Measurements from ENCODE around the gene TRPM2.

TRPM2 gene

DNA sequence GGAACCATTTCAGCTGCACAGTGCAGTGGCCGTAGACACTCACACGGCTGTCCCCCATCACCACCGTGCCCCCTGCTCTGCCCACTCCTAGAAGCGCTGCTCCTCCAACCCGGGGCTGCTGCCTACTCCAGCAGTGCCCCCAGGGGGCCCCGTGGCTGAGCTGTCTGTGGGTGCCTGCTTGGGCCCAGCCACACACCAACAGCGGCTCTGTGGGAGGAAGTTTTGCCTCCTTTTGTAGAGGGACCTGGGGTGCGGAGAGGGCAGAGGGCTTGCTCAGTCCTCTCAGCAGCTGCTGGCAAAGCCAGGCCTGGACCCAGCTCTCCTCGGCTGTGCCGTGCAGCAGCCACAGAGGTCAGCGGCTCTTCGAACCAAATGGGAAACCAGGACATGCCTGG, 90.5 kb downstream of the TRPM2 start:
- no peak for DNase-seq (ENCODE audit: low spot score)

DNA sequence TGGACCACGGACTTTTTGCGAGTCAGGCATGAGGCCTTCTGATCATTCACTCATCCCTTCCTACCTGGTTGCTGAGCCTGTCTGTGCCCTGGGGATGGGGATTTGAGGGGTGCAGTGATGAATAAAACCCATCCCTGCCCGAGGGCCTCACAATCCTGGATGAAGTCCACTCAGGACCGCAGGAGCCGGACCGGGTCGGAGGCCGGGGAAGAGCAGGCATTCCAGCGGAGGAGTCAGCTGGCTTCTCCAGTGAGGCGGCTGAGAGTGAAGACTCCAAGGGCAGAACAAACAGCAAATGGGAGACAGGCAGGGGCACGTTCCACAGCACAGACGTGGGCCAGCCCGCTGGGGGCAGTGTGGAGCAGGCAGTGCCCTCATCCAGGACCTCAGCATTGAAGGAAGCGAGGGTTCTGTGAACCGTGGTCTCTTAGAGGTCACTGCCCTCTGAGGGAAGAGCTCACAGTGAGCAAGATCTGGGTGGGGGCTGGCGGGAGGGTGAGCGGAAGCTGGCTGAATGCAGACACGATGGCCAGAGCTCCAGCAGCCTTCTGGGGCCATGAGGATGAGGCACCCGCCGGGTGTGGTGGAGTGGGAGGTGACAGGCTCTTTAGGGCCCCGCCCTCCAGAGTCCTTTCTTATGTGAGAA, 91.0 kb downstream of the TRPM2 start:
- DNase-seq (ENCODE audit: low spot score) = no peak

DNA sequence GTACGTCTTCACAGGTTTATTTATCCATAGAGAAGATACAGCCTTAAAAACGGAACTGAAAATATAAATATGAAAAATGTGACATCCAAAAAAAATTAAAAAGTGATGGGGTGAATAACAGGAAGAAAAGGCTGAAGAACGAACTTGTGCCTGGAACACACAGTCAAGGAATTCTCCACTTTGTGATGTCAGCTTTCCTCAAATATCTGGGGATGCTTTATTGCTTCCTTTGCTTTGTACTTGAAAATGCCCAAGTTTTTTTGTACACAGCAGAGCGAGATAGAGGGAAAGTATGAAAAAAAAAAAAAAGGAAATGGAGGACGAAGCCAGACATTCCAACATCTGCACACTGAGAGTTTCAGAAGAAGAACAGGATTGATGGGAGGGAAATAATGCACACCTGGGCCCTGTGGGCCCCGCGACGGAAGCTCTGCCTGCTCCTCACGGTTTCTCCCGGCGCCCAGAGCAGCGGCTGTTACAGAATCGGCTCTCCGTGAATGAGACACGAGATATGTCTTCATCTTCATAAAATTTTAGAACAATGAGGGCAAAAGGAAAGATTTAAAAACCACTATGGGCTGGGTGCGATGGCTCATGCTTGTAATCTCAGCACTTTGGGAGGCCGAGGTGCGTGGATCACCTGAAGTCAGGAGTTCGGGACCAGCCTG, 91.9 kb downstream of the TRPM2 start:
- no peak for DNase-seq (ENCODE audit: low spot score)

DNA sequence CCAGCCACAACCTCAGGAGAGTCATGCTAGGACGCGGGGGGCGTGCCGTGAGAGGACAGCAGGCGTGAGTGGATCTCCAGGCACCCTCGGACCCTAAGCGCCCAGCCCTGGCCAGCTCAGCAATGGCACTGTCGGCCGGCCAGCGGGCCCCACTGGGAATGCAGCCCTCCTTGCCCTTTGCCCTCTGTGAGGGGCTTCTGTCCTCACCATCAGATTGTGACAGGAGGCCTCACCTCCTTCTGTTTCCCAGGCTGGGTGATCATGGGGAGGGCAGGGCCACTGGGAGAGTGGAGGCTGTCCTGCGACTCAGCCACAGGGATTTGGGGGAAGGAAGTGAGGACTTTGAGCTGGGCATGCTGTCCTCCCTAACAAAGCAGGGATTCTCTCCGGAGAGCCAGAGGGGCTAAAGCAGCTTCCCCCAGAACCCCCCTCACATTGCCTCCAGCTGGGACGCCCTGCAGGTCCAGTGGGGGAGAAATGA, 95.3 kb downstream of the TRPM2 start:
- DNase-seq (ENCODE audit: low spot score) = no peak

DNA sequence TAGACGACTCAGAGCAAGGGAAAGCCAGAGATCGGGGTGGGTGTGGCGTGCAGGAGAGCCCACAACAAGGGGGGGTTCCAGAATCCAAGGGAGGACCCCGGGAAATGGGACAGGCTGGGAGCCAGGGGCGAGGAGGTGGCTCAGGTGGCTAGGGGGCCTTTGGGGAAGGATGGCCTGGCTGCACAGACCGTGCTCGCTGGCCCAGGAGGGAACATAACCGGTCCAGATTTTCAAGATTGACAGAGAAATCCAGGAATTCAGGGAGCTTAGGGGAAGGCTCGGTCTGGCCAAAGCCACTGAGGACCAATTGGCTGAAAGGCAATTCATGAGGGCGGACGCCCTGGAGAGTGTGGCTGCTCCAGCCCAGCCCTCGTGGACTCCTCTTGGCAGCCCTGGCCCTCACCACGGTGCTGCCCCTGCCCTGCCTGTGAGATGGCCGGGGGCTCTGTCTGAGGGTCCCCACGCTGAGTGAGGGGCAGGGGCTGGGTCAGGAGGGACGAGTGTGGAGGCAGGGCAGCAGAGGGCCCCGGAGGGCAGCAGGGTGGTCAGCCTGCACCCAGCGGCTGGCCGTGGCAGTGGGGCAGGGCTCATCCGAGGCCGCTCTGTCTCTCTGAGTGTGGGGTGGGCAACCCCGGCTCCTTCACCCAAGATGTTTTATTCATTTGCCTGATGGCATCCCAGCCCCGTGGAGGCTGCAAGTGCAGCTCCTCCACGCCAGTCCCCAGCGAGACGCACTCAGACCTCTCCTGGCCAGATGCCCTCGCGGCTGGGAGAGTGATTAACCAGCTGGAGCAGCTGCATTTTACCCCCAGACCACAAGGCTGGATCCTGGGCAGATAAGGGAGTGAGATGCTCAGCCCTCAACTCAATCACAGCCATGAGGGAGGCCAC, 96.3 kb downstream of the TRPM2 start:
- peak; percentile 56 for DNase-seq (ENCODE audit: low spot score)

DNA sequence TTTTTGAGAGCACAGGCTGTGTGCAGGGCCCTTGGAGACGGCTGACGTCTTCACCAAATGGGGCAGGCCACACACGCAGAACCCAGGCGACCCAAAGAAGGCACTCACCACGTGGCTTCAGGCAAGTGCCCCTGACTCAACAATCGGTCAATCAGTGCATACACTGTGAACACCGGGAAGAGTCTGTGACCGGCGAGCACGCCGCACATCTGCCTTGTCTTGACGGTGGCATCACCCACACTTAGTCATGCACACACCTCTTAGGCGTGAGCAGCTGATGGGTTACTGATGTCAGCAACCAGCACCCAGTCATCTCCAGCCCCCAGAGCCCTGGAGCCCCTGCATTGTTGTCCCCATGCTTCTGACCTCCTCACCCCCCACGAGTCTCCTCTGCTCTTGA, 97.0 kb downstream of the TRPM2 start:
- DNase-seq (ENCODE audit: low spot score) = no peak

DNA sequence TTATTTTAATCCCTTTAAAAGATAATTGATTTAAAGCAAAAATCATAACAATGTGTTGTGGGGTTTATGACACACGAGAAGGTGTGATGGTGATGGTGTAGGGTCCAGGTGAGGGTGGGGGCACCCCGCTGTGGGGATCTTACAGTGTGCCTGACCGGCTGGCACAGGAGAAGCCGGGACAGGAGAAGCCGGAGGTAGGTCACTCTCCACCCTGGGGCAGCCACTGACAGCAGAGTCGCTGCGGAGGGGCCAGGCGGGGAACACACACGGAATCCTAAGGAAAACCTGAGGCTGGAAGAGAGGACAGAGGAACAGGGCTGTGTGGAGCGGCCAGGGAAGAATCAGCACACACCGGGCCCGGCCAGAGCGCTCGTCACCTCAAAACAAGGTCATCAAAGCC, 97.6 kb downstream of the TRPM2 start:
- DNase-seq (ENCODE audit: low spot score) = no peak

DNA sequence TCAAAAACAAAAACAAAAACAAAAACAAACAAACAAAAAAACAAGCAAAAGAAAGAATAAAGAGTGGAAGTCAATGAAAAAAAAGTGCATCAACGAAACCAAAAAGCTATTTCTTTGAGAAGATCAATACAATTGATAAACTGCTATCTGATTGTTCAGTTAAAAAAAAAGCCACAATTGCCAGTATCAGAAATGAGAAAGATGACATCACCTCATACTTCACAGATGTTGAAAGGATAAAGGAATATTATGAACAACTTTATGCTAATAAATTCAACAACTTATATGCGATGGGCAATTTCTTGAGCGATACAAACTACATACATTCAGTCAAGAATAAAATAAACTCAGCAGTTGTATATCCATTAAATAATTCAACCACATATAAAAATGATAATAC, 99.7 kb downstream of the TRPM2 start:
- no peak for DNase-seq (ENCODE audit: low spot score)

DNA sequence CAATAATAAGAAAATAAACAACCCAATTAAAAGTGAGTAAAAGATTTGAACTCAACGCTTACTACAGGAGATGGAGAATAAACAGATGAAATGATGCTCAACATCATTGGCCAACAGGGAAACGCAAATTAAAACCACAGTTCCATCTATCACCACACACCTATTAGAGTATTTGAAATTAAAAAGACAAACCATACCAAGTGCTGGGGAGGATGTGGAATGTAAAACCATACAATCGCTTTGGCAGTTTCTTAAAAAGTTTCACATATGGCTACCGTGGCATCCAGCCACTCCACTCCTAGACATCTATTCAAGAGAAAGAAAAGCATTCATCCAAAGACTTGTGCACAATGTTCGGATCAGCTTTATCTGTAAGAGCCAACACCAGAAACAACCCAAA, 100.6 kb downstream of the TRPM2 start:
- no peak for DNase-seq (ENCODE audit: low spot score)

DNA sequence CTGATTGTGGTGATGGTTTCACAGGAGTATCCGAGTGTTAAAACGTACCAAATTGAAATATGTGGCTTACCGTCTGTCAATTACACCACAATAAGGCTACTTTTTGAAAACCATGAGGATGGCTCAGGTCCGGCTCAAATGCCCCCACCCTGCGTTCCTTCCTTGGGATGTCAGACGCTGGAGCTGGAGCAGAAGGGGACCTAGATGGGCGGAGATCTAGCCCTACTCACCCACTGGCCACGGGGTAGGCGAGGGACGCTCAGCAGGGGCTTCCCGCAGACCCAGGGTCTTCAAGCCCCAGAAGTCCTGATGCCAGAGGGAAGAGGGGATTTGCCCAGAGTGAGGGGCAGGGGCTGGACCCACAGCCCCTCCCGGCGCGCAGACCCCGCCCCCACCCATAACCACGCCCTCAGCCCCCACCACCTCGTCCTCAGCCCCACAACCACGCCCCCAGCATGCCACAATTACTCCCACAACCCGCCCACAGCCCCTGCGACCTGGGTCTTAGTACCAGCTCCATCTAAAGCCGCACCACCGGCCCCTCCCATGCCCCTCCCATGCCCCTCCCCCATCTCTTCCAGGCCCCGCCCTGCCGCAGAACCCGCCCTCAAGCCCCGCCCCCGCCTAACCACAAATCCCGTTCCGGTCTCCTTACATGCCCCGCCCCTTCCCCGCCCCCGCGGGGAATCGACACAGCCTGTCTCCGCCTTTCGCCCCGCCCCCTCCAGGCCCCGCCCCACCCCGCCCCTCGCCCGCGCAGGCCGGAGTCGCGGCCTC, 101.5 kb downstream of the TRPM2 start, which contains the start of gene LRRC3:
LRRC3 (plus strand) TSS at position 764 of the 777 bp plus-strand sequence. CDS start 1,135 bp downstream, outside the sequence.
- DNase-seq (ENCODE audit: low spot score) = no peak

DNA sequence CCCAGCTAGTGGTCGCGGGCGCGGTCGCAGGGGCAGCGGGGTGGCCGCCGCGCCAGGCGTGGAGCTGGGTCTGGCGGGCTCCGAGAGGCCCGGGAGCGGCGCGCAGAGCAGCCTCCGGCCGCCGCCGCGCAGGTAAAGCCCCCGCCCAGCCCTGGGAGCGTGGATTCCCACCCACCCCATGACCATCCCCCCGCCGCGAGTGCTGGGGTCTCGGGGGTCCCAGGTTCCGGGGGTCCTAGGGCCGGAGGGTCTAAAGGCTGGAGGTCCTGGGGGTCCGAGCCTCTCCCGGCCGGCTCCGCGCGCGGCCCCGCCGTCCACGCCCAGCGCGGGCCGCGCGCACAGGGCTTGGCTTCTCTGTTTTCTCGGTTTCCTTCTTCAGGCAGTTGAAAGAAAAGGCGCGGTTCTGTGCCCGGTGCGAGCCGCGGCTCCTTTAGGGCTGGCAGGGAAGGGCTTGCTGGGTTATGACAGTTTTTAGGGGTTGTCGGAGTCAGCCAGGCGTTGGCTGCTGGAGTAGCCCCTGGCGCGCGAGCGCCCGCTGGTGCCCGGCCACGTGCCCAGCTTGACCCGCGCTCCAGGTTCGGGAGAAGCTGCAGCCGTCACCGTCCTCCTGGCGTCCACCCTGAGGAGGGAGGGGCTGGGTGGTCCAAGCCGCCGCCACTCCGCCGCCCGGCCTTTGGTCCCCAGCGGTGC, 102.2 kb downstream of the TRPM2 start:
- DNase-seq (ENCODE audit: low spot score) = no peak

DNA sequence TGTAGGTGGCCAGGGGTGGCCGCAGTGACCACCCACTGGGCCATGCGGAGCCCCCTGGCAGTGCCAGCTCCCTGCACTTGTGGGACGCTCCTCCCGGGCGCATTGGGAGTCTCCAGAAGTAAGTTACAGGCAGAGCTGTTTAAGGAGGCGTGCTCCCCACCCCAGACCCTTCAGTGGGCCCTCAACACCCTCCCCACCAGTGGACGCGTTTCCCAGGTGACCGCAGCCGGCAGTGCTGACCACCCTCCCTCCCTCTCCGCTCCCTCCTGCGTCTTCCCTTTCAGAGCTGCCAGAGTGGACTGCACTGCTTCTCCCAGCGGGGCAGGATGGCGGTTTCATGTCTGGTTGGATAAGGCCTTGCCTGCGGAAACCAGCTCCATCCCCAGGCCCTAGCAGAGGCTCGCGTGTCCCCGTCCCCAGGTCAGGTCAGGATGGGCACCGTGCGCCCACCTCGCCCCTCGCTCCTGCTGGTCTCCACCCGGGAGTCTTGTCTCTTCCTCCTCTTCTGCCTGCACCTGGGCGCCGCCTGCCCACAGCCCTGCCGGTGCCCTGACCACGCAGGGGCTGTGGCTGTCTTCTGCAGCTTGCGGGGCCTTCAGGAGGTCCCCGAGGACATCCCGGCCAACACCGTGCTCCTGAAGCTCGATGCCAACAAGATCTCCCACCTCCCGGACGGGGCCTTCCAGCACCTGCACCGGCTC, 102.9 kb downstream of the TRPM2 start:
- no peak for DNase-seq (ENCODE audit: low spot score)

DNA sequence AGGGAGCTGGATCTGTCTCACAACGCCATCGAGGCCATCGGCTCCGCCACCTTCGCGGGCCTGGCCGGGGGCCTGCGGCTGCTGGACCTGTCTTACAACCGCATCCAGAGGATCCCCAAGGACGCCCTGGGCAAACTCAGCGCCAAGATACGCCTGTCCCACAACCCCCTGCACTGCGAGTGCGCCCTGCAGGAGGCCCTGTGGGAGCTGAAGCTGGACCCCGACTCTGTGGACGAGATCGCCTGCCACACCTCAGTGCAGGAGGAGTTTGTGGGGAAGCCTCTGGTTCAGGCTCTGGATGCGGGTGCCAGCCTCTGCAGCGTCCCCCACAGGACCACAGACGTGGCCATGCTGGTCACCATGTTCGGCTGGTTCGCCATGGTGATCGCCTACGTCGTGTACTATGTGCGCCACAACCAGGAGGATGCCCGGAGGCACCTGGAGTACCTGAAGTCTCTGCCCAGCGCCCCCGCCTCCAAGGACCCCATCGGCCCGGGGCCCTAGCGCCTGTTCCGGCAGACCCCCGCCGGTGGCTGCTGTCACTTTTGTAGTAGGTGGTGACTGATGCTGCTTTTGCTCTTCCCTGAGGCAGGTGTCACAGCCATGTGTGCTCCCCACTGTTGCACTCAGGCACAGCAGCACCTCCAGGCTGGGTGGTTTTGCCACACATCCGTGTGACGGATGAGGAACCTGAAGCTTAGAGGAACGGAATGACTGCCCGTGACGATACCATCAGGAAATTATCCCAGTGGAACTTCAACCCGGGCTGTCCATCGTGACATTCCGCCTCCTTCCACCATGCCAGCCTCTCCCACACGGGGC, 103.7 kb downstream of the TRPM2 start:
- DNase-seq (ENCODE audit: low spot score) = no peak

DNA sequence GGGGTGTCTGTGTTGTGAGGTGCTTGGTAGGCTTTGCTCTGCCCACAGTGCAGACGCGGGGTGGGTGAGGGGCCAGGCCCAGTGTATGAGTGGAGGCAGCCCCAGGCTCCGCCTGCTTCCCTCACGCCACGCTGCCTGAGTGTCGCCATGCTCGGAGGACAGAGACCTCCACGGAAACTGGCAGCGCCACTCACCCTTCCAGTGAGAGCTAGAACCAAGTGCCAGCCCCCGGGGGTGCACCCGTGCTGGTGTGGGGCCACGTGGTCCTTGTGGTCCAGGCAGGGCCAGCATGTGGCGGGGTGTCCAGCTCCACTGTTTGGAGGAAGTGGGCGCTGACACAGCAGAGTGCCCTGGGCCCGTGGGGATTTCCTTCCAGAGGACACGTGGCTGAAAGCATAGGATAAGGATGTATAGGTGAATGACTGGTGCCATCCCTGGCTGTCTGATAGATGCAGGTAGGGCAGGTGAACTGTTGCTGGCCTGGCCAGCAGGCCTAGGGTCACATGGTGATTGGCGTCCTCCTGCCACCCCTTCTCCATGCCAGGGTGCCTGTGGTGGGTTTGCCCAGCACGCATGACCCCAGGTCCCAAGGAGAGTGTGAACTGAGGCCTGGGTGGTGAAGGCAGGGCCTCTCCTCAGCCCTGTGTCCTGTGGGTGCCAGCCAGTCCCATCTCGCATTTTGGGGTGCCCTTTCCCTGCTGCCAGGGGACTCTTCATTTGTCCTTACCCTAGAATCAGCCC, 105.7 kb downstream of the TRPM2 start:
- no peak for DNase-seq (ENCODE audit: low spot score)

DNA sequence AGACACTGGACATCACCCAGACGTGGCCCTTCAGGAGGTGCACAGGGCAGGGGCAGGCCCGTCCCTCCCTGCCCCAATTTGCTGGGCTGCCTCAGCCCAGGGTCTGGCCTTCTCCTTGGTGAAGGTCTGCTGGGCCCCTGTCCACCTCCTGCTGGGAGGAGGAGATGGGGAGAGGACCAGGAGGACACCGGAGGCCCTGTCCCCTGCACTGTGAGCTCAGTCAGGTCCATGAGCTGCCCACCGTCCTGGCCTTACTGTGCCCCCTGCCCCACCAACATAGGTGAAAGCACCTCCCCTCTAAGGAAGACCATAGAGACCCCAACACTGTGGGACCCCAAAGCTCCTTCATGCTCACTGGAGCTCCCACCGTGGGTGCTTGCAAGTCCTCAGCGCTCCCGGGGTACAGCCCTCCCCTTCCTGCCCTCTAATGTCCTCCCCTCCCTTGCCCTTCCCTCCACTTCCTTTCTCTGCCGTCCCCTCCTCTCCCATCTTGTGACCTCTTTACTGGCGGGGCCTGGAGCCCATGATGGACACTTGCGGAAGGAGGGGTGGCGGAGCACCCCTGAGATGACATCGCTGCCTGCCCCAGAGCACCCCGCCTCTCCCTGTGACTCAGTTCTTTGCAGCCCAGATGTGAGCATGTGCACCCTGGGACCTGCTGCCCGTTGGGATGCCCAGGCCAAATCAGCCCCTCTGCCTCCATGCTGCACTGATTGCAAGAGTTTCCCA, 106.5 kb downstream of the TRPM2 start:
- no peak for DNase-seq (ENCODE audit: low spot score)

DNA sequence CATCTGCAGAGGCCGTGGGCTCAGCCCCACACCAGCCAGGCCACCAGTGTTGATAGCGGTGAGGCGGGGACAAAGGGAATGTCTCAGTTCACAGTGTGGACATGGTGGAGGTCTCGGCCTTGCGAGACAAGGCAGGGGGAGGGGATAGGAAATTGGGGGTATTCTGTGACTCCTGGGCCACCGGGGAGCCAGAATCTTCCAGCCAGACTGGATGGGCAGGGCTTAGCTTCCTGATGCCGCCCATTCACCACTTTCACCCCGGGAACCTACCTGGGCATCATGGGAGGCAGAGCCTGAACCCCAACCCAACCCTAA, 107.0 kb downstream of the TRPM2 start:
- no peak for DNase-seq (ENCODE audit: low spot score)

DNA sequence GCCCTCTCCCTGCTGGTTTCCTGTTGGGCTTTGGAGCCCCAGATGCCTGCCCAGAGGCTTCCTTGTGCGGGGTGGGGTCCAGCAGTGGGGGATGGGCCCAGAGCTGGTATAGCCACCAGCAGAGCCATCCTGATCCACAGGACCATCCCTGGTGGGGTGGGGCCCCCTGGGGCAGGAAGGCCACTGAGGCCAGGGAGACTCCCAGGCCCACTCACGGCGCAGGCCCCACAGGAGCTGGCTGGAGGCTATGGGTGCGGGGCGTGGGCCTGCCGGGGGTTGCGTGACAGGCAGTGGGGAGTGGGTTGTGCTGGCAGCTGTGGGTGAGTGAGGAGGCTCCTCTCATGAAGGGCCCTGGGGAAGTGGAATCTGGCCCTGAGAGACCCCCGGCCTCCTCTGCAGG, 107.6 kb downstream of the TRPM2 start:
- DNase-seq (ENCODE audit: low spot score) = no peak

DNA sequence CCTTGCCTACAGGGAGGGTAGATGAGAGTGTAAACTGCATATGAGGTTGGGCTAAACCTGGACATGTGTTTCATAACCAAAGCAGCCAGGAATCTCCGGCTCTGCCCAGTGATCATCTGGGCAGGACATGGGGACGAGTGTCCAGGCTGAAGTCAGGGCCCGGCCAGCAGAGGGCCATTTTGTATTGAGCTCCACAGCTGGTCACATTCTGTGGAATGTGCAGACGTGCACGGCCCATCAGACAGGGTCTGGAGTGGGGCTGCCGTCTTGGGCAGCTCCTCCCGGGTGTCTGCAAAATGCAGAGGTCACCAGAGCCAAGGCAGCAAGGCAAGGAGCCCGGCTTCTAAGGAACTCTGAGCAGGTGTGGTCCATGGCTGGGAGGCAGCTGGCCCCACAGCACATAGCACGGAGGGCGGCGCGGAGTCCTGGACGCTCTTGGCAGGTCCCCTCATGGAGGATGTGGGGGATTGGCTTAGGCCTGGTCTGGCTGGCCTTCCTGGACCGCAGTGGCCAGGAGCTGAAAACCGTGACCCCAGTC, 108.1 kb downstream of the TRPM2 start:
- no peak for DNase-seq (ENCODE audit: low spot score)

All from SK-N-DZ (cell line).